ENCODE measurements around the gene RAB4B.
A peak's percentile ranks its signal among the peaks of the same experiment; 100 is the strongest.
"Not testable (repeated sequence)": the region's sequence is repeated elsewhere in the genome, so short reads cannot be mapped to it uniquely, and the experiment has no call there.

Gene RAB4B

DNA sequence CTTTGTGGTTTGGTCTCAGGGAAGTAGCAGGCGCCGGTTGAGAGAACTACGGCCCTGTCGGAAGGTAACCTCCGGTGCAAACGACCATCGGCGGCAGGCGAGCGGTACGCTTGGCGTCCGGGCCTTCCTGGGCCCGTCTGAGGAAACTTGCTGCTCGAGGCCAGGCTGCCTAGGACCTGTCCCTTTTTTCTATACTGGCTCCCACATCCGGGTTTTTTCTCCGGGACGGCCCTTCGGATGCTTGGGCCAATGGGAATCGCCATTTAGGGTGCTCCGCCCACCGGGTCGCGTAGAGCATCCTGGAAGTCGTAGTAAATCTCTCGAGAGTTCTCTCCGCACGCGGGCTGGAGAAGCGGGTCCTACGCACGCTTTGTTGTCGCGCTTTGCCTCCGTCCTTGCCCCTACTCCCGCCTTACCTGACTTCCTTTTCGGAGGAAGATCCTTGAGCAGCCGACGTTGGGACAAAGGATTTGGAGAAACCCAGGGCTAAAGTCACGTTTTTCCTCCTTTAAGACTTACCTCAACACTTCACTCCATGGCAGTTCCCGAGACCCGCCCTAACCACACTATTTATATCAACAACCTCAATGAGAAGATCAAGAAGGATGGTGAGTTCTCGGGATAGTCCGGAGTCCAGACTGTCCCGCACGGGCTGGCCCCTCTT, 27.0 kb upstream of the RAB4B start, which contains the start of gene SNRPA:
SNRPA (plus strand) TSS at position 330 of the 664 bp plus-strand sequence; CDS start at position 536, 206 bp downstream.
- peak; percentile 90 for DNase-seq (ENCODE audit: low read depth, low spot score)

DNA sequence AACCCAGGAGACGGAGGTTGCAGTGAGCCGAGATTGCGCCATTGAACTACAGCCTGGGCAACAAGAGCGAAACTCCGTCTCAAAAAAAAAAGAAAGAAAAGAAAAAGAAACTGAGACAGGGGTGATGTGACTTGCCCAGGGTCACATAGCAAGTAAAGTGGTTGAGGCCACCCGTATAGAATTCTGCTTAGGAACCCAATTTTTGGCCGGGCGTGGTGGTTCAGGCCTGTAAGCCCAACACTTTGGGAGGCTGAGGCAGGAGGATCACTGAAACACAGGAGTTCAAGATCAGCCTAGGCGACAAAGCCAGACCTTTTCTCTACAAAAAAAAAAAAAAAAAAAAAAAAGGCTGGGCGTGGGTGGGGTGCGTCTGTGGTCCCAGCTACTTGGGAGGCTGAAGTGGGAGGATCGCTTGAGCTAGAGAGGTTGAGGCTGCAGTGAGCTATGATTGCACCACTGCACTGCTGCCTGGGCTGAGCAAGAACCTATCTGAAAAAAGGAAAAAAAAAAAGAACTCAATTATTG, 25.7 kb upstream of the RAB4B start:
- no peak for DNase-seq (ENCODE audit: low read depth, low spot score)

DNA sequence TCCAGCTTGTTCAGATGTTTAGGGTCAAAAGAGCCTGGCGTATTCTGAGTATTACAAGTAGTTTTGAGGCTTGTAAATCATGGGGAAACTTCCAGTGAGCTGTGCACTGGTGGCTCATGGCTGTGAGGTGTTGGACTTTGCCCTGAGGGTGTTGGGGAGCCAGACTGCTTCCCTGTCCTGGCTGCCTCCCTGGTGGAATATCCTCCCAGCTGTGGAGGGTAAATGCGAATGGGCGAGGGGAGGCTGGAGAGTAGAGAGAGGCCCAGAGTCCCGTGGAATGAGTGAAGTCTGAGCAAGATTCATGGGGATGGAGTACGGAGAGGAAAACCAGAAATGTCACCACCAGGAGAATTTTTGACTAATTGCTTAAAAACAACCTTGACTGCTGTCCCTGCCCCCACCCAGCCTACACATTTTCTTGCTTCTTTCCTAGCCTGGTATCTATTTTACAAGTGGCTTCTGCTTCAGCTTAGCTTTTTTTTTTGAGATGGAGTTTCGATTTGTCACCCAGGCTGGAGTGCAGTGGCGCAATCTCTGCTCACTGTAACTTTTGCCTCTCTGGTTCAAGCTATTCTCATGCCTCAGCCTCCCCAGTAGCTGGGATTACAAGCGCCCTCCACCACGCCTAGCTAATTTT, 23.3 kb upstream of the RAB4B start:
- DNase-seq (ENCODE audit: low read depth, low spot score): peak; percentile 49

DNA sequence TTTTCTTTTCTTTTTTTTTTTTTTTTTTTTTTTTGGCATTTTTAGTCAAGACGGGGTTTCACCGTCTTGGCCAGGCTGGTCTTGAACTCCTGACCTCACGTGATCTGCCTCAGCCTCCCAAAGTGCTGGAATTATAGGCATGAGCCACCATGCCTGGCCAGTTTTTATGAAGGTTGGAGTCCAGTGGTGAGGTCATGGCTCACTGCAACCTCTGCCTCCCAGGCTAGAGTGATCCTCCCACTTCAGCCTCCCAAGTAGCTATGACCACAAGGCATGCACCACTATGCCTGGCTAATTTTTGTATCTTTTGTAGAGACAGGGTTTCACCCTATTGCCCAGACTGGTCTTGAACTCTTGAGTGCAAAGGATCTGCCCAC, 22.8 kb upstream of the RAB4B start:
- DNase-seq (ENCODE audit: low read depth, low spot score): no peak

DNA sequence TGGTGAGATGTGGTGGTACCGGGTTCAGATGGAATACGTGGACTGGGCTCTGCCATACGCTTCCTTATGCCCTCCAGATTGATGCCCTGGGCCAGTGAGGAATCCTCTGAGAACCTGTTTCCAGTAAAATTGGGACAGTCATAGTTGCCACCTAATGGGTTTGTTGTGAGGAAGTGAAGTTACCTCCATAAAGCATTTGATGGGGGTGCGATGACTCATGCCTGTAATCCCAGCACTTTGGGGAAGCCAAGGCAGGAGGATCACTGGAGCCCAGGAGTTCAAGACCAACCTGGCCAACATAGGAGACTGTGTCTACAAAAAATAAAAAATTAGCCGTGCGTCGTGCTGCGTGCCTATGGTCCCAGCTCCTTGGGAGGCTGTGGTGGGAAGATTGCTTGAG, 22.3 kb upstream of the RAB4B start:
- no peak for DNase-seq (ENCODE audit: low read depth, low spot score)

DNA sequence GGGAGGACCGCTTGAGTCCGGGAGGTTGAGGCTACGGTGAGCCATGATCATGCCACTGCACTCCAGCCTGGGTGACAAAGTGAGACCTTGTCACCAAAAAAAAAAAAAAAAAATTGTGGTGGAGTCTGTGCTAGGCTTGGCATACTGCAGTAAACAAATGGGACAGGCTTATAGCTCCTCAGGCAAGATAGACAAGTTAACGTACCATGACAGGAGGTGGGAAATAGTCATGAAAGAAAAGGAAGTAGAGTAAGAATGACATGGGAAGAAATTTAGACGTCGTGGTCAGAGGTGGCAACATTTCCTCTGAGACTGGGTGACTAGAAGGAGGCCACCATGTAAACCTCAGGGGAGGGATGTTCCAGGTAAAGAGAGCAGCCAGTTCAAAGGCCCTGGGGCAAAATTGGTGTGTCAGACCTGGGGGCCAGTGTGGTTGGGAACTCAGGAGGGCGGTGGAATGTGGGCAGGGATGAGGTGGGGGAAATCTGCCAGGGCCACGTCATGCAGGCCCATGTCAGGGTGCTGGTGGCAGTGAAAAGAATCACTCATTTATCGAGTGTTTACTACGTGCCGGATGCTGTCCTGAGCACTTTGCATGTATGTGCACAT, 21.4 kb upstream of the RAB4B start:
- DNase-seq (ENCODE audit: low read depth, low spot score): no peak

DNA sequence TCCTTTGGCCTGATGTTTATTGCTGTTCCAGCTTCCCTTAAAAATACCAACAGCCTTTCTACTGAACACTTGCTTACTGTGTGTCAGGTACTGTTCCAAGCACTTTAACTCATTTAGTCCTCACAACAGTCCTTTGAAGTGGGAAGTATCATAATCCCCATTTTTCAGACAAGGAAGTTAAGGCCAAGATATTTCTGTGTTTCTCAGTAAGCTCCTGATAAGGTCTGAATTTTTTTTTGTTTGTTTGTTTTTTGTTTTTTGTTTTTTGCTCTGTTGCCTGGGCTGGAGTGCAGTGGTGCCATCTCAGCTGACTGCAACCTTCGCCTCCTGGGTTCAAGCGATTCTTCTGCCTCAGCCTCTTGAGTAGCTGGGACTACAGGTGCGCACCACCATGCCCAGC, 19.6 kb upstream of the RAB4B start:
- DNase-seq (ENCODE audit: low read depth, low spot score): no peak

DNA sequence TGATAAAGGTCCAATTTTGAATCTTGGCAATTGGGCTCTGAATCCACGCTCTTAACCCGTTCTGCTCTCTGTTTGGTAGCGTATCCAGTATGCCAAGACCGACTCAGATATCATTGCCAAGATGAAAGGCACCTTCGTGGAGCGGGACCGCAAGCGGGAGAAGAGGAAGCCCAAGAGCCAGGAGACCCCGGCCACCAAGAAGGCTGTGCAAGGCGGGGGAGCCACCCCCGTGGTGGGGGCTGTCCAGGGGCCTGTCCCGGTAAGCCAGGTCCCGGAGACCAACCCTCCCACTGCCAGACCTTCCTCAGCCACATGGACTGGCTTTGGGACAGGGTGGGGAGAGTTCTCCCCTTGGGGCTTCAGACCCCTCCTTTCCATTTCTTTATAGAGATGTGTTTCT, 18.7 kb upstream of the RAB4B start:
- no peak for DNase-seq (ENCODE audit: low read depth, low spot score)

DNA sequence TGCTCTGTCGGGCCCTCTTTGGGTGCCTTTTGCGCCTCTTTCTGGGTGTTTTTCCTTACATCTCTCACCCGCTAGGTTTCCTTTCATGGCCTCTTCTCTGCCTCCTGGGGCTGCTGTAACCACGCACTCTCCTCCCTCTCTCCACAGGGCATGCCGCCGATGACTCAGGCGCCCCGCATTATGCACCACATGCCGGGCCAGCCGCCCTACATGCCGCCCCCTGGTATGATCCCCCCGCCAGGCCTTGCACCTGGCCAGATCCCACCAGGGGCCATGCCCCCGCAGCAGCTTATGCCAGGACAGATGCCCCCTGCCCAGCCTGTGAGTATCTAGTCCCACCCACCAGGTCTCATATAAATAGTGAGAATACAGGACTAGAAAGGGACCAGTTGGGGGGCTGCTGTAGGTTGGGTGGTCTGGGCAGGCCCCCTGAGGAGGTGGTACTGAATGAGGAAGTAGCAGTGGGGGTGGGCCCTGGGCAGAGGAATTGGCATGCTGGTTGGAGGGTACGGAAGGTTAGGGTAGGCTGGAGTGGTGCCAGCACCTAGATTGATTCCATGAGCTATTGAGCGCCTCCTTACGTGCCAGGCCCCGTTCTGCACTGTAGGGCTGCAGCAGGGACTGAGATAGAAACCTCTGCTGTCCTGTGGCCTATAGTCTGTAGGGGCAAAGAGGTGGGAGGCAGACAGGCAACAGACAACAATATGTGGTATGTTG, 15.1 kb upstream of the RAB4B start:
- no peak for DNase-seq (ENCODE audit: low read depth, low spot score)

DNA sequence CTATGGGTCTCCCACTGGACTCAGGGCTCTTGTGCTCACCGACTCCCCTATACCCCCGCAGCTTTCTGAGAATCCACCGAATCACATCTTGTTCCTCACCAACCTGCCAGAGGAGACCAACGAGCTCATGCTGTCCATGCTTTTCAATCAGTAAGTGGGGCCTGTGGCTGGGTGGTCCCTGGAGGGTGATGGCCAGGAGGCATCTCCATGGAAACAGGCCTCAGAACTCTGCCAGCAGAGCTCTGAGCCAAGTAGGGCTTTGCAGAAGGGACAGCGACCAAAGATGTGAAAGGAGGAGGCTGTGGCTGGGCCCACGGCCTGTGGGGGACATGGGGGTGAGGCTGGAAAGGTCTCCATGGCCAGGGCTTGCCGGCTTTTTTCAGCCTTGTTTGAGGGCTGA, 14.5 kb upstream of the RAB4B start:
- DNase-seq (ENCODE audit: low read depth, low spot score): no peak

DNA sequence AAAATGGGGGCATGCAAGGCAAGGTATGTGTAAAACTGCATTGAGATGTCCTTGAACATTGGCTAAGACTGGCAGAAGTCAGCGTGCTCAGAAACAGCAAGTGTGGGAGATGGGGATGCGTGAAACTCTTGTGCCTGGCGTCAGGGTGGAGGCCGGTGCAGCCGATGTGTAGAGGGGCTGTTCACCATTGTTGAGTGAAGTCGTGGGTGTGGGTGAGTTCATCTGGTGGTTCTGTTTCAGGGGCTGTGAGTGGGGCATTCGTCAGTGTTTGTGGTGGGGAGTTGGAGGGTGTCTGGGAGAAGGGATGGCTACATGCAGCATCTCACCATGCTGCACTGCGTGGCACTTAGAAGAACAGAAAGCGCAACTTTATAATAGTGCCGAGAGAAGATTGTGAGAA, 14.1 kb upstream of the RAB4B start:
- DNase-seq (ENCODE audit: low read depth, low spot score): no peak

DNA sequence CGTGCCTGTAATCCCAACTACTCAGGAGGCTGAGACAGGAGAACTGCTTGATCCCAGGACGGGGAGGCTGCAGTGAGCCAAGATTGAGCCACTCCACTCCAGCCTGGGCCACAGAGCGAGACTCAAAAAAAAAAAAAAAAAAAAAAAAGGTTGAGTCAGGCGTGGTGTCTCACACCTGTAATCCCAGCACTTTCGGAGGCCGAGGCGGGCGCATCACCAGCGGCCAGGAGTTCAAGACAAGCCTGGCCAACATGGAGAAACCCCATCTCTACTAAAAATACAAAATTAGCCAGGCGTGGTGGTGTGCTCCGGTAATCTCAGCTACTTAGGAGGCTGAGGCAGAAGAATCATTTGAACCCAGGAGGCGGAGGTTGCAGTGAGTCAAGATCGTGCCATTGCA, 11.7 kb upstream of the RAB4B start:
- not testable (repeated sequence) for DNase-seq (ENCODE audit: low read depth, low spot score)

DNA sequence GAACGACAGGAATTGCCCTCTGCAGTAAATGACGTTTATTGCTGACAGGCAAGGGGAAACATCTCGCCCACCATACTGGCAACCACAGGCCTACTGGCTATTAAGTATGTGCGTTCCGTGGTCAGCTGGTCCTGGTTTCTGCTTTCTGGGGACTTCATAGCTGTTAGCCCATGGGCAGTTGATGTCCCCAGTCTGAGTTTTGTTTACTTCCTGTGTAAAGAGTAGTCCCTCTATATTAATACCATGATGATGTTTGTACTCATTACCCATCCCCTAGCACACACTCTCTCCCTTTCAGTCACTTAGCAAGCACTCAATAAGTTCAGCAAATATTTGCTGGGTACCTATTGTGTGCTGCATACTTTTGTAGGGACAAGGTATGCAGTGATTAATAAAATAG, 9.2 kb upstream of the RAB4B start:
- no peak for DNase-seq (ENCODE audit: low read depth, low spot score)

DNA sequence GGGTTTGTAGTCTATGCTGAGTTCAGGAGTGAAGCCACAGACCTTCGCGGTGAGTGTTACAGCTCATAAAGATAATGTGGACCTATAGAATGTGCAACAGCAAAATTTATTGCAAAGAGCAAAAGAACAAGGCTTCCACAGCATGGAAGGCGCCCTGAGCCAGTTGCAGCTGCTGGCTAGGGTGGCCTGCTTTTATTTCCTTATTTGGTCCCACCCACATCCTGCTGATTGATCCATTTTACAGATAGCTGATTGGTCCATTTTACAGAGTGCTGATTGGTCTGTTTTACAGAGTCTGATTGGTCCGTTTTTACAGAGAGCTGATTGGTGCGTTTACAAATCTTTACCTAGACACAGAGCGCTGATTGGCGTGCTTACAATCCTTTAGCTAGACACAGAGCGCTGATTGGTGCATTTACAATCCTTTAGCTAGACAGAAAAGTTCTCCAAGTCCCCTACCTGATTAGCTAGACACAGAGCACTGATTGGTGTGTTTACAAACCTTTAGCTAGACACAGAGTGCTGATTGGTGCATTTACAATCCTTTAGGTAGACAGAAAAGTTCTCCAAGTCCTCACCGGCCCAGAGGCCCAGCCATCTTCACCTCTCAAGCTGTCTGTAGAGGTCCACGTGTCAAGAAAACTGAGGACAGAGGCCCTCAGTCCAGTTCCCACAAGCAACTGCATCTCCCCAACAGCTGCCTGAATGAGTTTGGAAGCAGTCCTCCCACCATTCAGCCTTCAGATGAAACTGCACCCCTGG, 6.8 kb upstream of the RAB4B start:
- DNase-seq (ENCODE audit: low read depth, low spot score): not testable (repeated sequence)

DNA sequence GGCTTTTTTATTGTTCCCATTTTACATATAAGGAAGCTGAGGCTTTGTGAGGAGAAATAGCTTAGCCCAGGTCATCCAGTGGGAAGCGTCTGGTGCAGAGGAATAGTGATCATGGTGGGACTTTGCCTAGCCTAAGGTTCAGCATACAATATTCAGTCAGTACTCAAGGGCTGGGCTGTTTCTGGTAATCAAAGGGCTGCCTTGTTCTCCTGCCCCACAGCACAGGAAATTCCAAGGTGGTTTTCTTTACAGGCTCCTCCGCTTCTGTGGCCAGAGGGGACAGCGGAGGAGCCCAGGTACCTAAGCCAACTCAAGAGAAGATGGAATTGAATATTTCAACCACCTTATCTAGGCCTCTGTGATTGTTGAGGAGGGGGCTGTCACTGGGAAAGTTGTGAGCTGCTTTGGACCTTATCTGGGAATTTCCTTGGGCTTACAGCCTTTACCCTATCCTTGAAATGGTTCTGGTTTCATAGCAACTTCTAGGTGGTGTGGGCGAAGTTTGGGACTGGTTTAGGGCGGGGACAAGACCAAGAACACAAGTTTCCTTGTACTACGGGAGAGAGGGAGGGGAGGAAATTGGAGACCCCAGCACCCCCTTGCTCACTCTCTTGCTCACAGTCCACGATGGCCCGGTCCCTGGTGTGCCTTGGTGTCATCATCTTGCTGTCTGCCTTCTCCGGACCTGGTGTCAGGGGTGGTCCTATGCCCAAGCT, 3.0 kb upstream of the RAB4B start, which contains the start of gene MIA:
MIA (plus strand) TSS at position 606 of the 716 bp plus-strand sequence; CDS start at position 628, 22 bp downstream.
- no peak for DNase-seq (ENCODE audit: low read depth, low spot score)

DNA sequence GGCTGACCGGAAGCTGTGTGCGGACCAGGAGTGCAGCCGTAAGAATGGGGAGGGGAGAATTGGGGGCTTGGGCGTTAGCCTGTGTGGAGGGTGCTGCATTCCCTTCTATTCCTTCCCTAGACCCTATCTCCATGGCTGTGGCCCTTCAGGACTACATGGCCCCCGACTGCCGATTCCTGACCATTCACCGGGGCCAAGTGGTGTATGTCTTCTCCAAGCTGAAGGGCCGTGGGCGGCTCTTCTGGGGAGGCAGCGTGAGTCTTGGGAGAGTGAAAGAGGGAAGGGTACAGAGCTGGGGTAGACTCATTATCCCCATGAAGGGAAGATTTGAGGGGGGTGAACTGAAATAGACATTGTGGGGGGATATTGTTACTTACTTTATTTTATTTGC, 2.4 kb upstream of the RAB4B start:
- DNase-seq (ENCODE audit: low read depth, low spot score): no peak

DNA sequence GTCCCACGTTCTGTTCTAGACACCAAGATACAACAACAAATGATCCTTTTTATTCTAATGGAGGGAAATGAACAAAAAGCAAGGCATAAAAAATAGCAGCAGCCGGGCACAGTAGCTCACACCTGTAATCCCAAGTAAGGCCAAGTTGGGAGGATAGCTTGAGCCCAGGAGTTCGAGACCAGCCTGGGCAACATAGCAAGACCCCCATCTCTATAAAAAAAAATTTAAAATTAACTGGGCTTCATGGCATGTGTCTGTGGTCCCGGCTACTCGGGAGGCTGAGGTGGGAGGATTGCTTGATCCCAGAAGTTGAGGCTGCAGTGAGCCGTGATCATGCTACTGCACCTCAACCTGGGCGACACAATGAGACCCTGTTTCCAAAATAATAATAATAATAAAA, 1.7 kb upstream of the RAB4B start:
- no peak for DNase-seq (ENCODE audit: low read depth, low spot score)

DNA sequence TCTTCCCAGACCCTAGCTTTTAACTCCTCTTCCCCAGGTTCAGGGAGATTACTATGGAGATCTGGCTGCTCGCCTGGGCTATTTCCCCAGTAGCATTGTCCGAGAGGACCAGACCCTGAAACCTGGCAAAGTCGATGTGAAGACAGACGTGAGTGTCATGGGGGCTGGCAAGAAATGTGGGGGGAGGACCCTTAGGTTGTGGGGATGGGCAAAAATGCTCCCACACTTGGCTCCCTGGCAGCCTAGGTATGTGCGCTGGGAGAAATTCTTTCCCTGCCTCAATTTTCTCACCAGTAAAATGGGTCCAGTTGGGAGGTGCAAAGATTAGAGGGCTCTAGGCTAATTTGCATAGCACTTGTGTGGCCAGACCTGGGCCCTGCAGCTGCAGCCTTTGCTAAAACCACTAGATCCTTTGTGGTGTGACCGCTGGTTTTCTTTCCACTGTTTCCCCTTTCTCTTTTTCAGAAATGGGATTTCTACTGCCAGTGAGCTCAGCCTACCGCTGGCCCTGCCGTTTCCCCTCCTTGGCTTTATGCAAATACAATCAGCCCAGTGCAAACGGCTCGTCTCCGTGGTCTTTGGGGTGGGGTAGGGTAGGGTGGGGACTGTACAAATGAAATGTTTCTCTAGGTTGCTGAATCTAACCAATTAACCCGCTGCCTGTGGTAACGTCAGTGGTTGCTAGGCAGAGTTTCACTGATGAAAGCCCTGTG, 959 bp upstream of the RAB4B start:
- peak; percentile 75 for DNase-seq (ENCODE audit: low read depth, low spot score)

DNA sequence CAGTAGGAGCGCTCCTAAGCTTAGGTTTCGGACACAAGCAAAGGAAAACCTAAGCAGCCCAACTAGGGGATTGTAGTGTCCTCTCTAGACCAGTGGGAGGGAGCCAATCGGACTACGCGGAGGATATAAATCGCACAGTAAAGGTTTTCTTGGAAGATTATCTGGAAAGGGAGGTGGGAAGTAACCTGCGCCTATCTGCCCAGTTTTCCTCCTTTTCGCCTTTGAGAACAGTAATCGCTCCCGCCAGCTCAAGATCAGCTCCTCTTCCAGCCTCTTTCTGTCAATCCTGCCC, 456 bp upstream of the RAB4B start:
- no peak for DNase-seq (ENCODE audit: low read depth, low spot score)

DNA sequence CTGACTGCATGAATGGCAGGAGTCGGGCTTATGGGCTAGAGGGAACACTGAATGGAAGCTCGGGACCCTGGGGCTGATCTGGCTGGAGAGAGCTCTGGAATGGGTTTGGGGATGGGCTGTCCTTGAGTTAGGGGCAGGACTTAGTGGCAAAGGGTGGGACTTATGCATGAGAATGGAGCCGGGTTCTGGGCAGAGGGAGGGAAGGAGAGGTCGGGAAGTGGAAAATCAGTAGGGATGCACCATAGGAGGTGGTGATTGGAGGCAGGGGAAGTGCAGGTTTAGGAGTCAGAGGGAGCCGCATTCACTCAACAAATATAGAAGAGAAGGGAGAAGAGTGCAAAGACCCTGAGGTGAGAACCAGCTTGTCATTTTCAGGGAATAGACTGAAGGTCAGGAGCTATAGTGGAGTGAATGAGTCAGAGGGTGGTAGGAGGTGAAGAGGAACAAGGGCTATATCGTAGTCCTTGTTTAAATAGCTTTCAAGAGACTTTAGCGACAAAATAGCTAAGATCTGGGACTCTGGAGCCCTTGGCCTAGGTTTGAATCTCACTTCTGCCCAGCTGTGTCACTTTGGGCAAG, 748 bp downstream of the RAB4B start:
- DNase-seq (ENCODE audit: low read depth, low spot score): no peak

Measured in activated naive CD8-positive, alpha-beta T cell treated with anti-CD3 and anti-CD28 coated beads, Interleukin-2, amount 50 U/mL, for 16 hours (primary cell).